COR-L47 (cell line): ENCODE results near the gene SCMH1.
A peak's percentile ranks its signal among the peaks of the same experiment; 100 is the strongest.

Source experiments
- DNase-seq: peaks from one replicate; lab custom pipeline; 2025; lab: John Stamatoyannopoulos, UW

The SCMH1 gene

DNA sequence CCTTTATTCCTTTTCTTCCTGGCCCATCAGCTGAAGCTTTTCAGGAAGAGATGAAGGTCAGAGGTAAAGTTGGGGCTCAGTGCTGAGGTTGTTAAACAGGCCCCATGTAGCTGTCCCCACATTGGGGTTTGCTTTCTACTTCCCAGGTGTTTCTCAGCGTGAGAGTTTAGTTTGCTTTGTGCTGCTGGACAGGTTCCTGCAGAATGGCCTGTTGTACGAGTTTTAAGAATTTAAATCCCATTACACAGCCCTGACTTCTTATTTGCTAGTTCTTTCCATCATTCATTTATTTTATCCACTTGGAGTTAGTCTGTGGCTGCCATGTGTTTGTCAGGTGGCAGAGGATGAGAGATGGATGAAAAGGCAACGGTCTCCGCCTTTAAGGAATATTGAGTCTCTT lies 243.4 kb downstream of the SCMH1 start:
- DNase-seq: no peak

DNA sequence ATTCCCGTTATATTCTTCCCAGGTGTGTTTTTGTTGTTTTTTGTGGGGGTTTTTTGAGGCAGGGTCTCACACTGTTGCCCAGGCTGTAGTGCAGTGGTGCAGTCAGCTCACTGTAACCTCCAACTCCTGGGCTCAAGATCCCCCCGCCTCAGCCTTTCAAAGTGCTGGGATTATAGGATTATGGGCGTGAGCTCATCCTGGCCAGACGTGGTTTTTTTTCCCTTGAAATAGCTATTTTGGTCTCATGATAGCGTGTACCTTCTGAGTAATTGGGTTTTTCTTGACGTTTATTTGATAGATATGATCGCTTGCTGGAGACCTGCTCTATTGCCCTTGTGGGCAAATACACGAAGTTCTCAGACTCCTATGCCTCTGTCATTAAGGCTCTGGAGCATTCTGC lies 245.0 kb downstream of the SCMH1 start:
- DNase-seq: no peak

DNA sequence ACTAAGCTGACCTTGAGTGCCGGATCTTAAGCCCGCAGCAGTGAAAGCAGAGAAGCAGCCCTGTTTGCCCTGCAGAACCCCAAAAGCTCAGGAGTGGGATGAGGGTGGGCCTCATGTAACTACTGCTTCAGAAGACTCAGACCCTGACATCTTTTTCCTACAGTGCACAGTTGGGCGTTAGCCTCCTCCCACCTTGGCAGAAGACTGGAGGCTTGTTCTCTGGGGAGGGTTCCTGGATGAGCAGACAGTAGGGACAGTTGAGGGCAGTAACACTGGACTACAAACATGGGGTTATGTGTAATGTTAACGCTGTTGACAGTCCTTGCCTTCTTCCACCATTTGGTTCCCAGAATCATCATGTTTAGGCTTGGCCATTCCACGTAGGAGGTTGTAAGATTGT lies 253.0 kb downstream of the SCMH1 start:
- no peak for DNase-seq

DNA sequence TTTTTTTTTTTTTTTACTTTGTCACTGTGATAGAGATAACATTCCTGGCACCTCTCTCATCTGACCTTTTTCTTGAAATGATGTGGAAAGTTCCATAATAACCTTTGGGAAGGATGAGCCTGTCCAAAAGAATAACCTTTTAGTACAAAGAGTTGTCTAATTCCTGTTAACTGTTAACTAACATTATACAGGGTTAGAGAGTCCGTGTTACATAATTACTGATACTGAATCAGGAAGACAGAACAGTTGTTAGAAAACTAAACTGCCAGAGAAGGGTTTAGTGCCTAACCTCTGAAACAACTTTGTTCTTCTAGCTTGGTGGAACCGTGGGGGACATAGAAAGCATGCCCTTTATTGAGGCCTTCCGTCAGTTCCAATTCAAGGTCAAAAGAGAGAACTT lies 253.8 kb downstream of the SCMH1 start:
- no peak for DNase-seq

DNA sequence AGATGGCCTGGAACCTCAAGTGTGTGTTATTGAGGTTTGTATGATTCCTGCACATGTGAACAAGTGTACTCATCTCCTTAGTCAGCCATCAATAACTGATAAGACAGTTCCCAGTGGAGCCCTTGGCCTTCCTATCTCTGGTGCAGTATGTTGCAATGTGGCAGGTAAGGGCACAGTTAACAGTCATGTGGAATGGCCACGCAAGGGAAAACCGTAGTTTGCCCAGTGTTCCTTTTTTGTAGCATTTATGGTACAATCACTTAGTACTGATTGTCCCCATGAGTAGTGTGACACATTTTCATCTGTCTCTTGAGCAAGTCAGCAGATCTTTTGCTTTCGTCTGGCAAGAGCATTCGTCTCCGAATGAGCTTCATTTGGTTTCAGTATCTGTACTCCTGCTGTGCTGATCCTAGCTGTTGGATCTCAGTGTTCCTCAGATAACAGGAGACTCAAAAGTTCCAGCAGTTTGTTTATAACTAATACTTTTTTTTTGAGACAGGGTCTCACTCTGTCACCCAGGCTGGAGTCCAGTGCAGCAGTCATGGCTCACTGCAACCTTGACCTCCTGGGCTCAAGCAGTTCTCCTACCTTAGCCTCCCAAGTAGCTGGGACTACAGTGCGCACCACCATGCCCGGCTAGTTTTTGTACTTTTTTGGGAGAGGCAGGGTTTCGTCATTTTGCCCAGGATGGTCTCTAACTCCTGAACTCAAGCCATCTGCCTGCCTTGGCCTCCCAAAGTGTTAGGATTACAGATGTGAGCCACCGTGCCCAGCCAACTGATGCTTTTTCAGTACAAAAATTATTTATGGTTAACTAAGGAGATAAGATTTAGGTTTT lies 254.4 kb downstream of the SCMH1 start:
- no peak for DNase-seq

DNA sequence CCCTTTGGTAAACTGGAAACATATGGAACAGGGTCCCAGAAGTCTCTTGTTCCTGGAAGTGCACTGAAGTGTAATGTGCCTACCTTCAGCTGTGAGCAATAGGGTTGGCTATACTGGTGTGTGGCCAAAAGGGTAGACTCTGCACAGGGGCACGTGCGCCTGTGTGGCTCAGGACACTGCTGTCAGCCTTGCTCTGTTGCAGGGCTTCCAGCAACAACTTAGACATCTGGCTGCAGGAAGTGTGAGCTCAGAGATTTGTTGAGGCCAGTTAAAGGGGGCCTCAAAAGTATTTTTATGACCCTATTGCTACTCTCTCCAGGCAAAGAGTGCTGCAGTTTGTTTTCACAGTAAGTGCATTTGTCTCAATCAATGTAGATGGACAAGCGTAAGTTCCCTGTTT lies 255.2 kb downstream of the SCMH1 start:
- DNase-seq: no peak

DNA sequence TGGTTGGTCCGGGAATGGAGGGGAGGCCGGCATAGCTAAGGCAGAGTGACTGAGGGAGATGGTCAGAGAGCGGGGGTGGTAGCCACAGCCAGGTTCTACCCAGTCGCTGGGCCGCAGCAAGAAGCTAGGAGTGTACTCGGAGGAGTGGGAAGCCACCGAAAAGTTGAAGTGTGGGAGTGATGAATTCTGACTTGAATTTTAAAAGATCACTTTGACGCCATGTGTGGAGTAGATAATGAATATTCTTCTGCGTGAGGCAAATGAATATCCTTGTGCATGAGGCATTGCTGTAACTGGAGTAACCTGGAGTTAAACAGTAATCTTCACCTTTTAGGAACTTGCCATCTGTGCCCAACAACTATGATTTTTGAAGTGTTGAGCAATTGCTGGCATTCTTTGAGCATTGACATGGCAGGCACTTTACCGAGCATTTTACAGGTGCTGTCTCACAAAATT lies 255.8 kb downstream of the SCMH1 start:
- no peak for DNase-seq

DNA sequence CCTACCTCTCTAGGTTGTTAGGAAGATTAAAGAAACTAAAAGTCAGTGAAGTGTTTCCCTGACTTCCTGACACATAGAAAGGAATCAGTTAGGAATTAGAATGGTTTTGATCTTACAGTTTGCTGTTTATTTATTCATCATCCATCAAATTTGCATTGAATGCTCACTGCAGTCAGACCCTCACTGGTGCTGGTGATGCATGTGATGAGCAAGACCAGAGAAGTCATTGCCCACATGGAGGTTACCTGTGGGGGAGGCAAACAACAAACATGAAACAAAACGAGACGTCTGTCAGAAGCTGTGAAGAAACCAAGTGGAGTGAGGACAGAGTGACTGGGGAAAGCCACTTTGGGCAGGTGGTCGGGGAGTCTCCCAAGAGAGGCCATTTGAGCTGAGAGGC lies 256.2 kb downstream of the SCMH1 start:
- no peak for DNase-seq

DNA sequence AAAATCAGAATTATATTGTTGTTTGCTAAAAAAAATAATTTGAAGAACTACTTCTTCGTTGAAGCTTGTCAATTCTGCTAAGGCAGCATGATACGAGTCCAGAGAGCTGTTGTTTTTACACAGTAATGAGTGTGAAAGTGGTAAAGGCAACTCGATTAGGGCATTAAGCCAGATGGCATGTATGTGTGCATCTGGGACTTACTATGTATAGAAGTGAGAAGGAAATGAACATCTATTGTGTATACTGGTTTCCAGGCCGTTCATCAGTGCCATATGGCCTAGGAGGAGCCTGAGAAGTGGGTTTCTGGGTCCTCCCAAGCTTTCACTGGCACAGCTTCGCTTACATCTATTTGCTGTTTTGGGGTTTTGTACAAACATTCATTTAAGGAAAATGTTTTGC lies 256.9 kb downstream of the SCMH1 start:
- DNase-seq: no peak

DNA sequence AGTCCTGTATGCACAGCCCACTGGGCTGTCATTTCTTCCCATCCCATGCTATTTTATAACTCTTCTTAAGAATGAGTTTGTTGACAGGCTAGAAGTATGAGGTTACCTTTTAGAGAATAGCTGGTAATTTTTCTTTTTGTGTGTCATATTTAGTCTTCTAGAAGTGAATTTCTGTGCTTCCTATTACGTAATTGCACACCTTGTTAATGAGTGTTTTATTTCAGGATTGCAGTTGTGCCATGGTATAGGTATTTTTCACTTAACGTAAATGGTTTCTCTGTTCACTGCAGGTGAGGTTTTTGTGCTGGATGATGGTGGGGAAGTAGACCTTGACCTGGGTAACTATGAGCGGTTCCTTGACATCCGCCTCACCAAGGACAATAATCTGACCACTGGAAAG lies 257.6 kb downstream of the SCMH1 start:
- no peak for DNase-seq

DNA sequence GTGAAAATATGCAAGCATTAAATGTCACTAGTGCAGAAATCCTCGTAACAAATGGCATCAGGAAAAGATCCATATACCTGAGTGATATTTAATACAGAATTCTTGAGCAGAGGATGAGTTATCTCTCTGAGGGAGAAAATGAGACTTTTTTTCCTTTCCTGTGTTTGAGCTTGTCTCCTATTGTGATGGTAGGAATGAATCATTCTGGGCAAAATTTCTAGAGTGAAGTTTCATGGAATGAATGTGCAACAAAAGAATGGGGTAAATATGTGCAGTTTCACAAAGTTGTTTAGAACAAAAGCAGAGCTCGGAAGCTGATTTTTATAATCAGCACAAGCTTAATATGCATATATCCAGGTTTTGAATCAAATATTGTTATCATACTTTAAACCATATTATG lies 258.0 kb downstream of the SCMH1 start:
- no peak for DNase-seq

DNA sequence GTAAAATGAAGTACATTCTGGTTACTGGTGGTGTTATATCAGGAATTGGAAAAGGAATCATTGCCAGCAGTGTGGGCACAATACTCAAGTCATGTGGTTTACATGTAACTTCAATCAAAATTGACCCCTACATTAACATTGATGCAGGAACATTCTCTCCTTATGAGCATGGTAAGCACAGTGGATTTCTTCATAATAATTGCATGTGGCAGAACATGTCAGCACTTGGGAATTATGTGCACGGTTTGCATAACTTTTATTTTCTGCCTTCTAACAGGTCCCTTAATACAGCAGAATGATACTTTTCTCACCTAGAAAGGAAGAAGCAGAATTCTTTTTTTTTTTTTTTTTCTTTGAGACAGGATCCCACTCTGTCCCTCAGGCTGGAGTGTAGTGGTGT lies 258.8 kb downstream of the SCMH1 start:
- DNase-seq: no peak

DNA sequence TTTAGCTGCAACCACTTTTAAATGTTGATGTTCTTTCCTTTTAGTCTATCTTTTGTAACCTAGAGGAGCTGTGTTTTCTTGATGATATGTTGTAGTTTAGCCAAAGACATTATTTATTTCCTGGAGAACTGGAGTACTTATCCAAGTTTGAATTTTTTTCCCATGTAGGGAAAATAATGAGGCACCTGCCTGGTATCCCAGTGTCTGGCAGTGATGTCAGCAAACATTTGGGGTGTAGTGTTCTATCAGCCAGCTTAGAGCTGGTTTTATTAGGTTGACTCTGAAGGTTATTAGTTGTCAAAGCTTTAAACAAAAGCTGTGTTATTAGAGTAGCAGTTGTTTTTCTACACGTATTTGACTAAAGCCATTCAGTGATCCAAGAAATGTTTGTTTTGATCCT lies 259.4 kb downstream of the SCMH1 start:
- no peak for DNase-seq

DNA sequence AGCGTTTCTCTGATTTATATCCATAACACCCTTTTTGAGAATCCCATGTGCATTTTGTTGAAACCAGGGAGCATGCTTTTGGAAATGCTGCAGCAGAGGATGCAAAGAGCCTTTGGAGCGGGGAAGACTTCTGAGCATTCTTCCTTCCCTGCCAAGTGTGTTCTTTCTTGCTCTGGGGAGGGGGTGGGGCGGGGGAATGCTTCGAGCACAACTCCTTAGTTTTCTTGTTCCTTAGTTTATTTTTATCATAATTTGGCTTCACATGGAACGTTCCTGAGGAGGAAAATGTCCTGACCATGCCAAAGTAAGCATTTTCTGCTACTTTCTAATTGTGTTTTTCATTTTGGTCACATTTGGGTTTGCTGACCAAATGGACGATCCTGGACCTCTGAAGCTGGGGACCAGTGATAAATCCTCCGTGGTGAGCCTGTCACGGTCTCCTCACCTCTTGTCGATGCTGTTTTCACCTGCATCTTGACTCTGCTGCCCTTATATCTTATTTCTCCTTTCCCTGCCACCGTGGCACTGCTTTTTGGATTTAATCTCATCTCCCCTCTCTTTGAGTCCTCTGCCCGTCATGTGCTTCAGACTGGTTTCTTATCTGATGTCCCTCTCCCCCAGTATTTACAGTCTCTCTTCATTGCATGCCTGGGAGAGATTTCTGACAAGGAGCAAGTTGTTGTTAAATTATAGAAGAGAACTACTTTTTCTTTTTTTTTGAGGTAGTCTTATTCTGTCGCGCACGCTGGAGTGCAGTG lies 260.2 kb downstream of the SCMH1 start:
- DNase-seq: no peak

DNA sequence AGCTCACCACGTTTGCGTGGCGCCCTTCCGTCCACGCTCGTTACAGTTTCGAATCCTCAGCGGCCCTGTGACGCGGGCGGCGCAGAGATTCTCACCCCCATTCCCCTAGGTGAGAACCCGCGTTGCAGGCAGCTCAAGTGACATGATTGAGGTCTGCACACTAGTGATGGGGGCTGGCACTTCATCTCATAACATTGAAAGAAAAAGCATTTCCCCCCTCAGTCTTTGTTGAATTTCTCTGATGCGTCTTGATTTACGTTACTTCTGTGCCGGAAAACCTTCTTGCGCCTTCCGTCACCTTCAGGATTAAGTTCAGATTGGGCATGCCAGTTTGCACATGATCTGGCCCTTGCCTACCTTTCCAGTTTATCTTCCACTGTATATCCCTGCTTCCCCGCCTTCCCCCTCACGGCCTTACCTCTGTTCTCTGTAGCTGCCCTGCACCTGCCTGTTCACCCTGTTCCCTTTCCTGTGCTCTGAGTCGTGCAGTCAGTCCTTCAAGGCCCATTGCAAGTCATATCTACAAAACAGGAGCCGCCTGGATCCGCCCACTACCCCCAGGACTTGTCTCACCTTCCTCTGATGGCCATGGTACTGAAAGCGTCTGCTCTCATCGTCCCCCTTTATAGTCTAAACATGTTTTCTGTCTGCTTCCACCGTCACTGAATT lies 261.5 kb downstream of the SCMH1 start:
- DNase-seq: peak; percentile 36

DNA sequence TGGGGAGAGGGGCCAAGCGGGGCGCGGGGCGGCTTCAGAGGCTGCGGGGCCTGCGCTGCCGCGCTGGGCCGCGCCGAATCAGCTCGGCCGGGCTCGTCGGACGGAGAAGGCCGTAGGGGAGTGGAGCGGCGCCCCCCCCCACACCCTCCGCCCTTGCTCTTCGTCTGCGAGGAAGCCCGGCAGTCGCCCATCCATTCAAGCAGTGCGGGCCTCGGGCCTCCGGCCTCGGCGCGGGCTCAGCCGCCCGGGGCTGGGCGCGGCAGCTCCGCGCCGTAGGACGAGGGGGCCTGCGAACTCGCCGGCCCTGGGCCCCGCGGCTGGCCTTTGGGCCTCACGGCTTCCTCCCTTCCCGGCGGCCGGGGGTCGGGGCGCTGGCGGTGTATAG lies 262.0 kb downstream of the SCMH1 start:
- peak; percentile 34 for DNase-seq

DNA sequence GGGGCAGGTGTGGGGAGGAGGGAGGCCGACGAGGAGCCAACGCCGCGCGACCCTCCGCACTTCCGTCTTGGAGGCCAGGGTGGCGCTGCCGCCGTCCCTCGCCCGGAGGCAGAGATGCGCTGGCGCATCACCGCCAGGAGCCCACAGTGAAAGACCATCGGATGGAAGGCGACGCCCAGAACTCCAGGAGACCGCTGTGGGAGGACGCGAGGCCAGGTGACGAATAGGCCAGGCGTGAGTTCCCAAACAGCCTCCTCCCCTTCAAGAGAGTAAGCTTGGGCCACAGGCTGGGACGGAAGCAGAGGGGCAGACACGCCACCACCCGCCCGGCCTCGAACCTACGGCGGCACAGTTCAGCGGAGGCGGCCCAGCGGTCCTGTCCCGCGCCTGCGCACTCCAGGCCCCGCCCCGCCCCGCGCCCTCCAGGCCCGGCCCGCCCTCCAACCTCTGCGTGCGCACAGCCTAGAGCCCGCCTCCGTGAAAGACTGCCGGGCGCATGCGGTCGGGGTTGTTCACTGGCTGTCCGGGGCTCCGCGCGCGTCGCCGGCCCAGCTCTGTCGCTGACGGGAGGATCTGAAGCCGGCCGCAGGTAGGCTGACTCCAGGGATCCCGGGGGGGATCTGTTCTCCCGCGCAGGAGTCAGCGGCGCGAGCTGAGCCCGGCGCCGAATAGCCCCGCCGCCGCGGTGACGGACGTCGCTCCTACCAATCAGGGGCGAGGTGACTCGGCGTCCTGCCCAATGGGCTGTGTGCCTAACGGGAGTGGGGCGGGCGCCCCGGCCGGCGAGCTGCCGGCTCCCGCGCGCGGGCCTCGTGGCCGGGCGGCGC lies 262.7 kb downstream of the SCMH1 start, which contains the start of gene CTPS1:
Gene CTPS1, plus strand, starts transcription at position 456 of the 827 bp plus-strand sequence. CDS start 3,595 bp downstream, outside the sequence.
- DNase-seq: peak; percentile 96

DNA sequence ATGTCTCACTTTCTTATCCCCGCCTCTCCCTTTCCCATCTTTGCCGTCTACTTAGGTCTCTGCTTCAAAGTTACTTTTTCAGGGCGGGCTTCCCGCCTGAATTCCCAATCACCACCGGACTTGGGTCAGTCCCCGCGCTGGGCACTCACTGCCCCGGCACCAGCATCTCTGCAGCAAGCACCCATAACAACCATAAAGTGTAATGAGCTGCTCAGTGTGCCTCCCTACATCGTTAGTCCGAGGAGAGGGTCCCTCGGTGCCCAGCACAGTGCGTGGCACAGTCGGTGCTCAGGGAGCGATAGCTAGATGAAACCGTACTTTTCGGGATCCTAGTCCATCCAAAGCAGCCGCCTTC lies 263.2 kb downstream of the SCMH1 start:
- DNase-seq: no peak

DNA sequence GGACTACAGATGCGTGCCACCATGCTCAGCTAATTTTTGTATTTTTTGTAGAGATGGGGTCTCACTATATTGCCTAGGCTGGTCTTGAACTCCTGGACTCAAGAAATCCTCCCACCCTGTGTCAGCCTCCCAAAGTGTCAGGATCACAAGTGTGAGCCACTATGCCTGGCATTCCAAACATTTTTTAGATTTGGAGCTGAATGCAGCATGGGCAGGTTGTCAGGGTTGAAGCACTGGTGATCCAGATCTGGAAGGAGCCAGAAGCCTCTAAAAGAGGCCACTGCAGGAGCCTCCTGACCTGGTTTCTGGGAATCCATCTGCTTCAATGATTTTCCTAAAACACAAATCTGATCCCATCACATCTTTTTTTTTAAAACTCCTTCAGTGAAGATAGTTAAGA lies 264.4 kb downstream of the SCMH1 start:
- DNase-seq: no peak
